Mucosa of descending colon (tissue), 3 donors: ENCODE results near the gene NRTN. TPM values are rescaled to one million over a fixed set of nuclear protein-coding genes. Genes with fewer than 3 reads are reported as not detected.
A peak's percentile ranks its signal among the peaks of the same experiment; 100 is the strongest.

ENCODE experiments used
- ATAC-seq: fragments of 200-7000 bp; cut with Tn5 transposase; one replicate; pipeline ENCODE4 v1.9.1; 2020; ENCODE audit warnings: mild to moderate bottlenecking, moderate library complexity
- DNase-seq, 3 donors: peaks; one replicate each; pipeline ENCODE4 v3.0.0-alpha.2; 2020
- H3K36me3 ChIP-seq: fragments of 200-600 bp; one replicate; pipeline ENCODE4 v1.8.0; 2021; ENCODE audit warnings: low read depth, mild to moderate bottlenecking
- H3K4me1 ChIP-seq: fragments of 200-600 bp; one replicate; pipeline ENCODE4 v1.8.0; 2021; ENCODE audit warnings: low read depth, mild to moderate bottlenecking
- H3K4me3 ChIP-seq: fragments of 200-600 bp; one replicate; pipeline ENCODE4 v1.8.0; 2021; ENCODE audit warnings: mild to moderate bottlenecking
- H3K9me3 ChIP-seq: fragments of 200-600 bp; one replicate; pipeline ENCODE4 v1.8.0; 2021; ENCODE audit warnings: mild to moderate bottlenecking
- intact Hi-C, 2 donors: fragments of 100-400 bp; cut with DNase I in 1 of 2; cut with micrococcal nuclease in 1 of 2; formaldehyde crosslinking; loops; one replicate each; pipeline versions ENCODE4 v1.11.0 to v1.11.1; 2022; cut with DNase I, micrococcal nuclease
- total RNA-seq, 3 donors: library from RNA; stranded (reverse); fragmentation: NEBNext Ultra II Directional in 2 of 3; extraction: Animal tissue kit (Norgen Biotek cat#: 25700) in 2 of 3; gene quantifications; one replicate each; pipeline versions ENCODE4 v1.2.1 to v1.2.4, GENCODE V29; 2021 to 2023
- TF ChIP-seq, protein P1 (sequence below): fragments of 200-600 bp; IDR thresholded peaks from one replicate; pipeline ENCODE4 v1.8.0; 2022; ENCODE audit warnings: antibody characterized with exemption, mild to moderate bottlenecking
- donor health status: DM: no; HTN: no; CAD: no; lungs with moderate emphysema.
- donor health status: DM: no; HTN: no; CAD: no.
- donor health status: DM: no; HTN: yes; CAD: no.

The NRTN gene
- total RNA-seq, 3 donors from 2014 or later = 0.64 to 11.3 (median 1.4) TPM

DNA sequence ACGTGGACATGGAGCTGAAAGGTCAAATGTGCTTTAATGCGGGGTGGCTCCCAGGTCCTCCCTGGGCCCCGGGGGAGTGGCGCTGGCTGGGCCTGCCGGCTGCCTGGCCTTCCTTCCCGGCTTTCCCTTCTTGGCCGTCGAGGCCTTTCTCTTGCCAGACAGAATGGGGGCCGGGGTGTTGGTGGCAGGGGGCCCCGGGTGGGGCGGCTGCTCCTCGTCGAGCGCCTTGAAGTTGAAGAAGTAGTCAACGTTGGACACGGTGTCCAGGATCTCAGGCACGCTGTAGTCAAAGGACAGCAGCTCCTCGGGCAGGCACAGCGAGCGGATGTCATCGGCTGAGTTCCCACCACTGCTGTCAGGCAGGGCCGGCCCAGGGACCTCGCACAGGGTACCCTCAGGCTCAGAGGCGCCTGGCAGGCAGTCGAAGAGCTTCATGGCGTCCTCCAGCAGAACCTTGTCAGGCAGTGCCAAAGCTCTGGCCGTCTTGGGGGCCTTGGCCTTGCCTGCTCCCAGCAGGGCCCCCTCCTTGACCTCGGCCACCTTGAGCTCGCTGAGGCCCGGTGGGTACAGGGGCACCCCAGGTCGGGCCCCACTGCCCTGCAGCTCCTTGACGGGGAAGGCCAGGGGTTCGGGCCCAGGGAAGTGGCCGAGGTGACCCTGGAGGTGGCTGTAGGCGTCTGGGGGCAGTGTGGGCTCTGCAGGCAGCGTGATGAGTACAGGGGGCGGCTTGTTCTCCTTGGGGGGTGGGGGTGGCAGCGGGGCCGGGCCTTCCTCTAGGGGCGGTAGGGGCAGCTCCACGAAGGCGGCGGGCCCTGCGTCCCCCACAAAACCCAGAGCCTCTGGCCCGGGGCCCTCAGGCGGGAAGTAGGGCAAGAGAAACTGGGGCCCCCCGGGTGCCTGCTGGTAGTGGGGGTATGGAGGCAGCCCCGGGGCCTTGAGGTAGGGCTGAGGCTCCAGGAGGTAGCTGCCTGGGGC is 21.6 kb upstream of the NRTN start:
- TF ChIP-seq, protein P1, sequence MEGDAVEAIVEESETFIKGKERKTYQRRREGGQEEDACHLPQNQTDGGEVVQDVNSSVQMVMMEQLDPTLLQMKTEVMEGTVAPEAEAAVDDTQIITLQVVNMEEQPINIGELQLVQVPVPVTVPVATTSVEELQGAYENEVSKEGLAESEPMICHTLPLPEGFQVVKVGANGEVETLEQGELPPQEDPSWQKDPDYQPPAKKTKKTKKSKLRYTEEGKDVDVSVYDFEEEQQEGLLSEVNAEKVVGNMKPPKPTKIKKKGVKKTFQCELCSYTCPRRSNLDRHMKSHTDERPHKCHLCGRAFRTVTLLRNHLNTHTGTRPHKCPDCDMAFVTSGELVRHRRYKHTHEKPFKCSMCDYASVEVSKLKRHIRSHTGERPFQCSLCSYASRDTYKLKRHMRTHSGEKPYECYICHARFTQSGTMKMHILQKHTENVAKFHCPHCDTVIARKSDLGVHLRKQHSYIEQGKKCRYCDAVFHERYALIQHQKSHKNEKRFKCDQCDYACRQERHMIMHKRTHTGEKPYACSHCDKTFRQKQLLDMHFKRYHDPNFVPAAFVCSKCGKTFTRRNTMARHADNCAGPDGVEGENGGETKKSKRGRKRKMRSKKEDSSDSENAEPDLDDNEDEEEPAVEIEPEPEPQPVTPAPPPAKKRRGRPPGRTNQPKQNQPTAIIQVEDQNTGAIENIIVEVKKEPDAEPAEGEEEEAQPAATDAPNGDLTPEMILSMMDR = no peak
- Histone ChIP-seq H3K4me3 (no peak overlapping the region), H3K36me3 (peaks cover 9% of the 10 kb centered on the region), H3K9me3 (no peaks in the 10 kb centered on the region), H3K4me1 (no peaks in the 10 kb centered on the region)
- ATAC-seq = peak; percentile 6
- no peak for DNase-seq
- intact Hi-C loops = no loop called here

DNA sequence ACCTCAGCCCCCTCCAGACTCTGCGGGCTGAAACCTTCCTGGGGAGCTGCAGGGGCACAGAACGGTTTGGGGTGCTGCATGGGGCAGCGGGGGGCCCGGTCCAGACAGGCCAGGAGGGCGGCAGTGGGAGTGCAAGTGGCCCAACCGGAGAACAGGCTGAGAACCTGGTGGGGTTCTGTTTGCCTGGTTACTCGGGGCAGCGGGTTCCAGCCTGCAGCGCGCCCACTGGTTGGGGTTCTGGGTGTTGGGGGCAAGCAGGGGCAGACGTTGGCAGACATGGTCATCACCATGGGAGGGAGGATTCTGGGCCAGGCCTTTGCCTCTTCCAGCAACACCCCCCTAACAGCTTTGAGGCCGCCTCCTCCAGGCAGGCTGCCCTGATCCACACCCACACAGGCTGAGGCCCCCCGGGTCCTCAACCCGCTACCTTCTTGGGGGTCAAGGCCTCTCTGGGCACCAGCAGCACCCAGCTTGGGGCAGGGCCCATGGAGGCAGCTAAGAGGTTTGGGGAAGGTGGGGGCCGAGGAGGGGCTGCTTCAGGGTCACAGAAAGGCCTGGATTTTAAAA is 20.2 kb upstream of the NRTN start, which contains the start of gene PRR22:
TSS of gene PRR22 (minus strand) at position 166 of the 567 bp plus-strand sequence. CDS start at position 80, 86 bp downstream.
- H3K4me3 ChIP-seq = no peak within 1 kb of the TSS
- H3K36me3 ChIP-seq = peaks cover 9% of the 10 kb centered on the region
- DNase-seq (no peak), ATAC-seq (no peak)
- TF ChIP-seq, protein P1 = no peak
- intact Hi-C loops = no loop called here
- H3K4me1 ChIP-seq = no peaks in the 10 kb centered on the region
- no peaks in the 10 kb centered on the region for H3K9me3 ChIP-seq

DNA sequence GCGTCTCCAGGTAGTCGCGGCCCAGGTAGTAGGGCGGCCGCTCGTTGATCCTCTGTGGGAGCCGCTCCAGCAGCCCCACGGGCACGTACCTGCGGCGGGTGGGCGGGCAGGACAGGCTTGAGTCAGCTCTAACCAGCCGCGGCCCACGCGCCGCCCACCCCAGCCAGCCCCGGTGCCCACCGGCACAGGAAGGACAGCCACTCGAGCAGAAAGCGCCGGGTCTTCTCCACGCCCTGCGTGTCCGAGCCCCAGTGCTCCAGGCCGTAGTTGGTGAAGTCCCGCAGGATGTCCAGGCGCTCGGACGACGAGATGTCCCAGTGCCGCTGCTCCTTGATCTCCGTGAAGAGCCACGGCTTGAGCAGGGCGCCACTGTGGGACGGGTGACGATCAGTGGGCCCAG is 19.4 kb upstream of the NRTN start:
- TF ChIP-seq, protein P1 = no peak
- H3K9me3 ChIP-seq = no peaks in the 10 kb centered on the region
- no peak for ATAC-seq
- intact Hi-C loops = no loop called here
- peaks cover 9% of the 10 kb centered on the region for H3K36me3 ChIP-seq
- H3K4me3 ChIP-seq = no peak overlapping the region
- peaks cover 6% of the 10 kb centered on the region for H3K4me1 ChIP-seq
- no peak for DNase-seq

DNA sequence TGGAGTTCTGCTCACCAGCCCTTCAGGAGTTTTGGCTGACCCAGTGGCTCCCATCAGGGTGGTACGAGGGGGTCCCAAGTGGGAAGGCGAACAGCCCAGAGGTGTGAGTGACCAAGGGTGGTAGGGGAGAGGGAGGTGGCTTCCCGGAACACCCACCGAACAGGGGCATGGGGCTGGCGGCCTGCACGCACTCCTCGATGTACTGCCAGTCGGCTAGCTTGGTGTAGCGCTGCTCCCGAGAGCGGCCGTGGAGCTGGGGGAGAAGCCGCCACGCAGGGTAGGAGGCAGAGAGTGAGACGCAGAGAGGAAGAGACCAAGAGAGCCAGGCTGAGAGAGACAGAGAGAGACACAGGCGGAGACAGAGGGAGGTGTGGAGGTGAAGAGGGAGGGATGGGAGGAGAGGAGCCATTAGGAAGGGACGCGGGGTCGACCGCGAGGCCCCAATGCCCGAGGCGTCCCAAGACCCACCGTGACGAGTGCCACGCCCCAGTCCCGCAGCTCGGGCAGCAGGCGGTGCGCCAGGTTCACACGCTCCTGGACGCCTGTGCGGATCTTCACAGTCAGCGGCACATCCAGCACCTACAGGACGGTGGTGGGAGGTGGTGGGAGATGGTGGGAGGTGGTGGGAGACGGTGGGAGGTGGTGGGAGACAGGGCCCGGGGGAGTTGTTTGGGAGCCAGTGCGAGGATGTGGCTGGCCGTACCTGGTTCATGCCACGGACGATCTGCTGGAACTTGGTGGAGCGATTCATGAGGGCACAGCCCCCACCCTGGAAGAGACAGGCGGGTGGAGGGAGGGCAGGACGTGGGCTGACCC is 18.1 kb upstream of the NRTN start:
- DNase-seq = no peak
- intact Hi-C loops = no loop called here
- peaks cover 9% of the 10 kb centered on the region for H3K36me3 ChIP-seq

More for the DNA sequence above, 18.1 kb upstream of the NRTN start:
- TF ChIP-seq, protein P1 = no peak
- peaks cover 6% of the 10 kb centered on the region for H3K4me1 ChIP-seq
- H3K4me3 ChIP-seq = no peak overlapping the region
- H3K9me3 ChIP-seq = no peaks in the 10 kb centered on the region
- ATAC-seq = no peak
